Measurements from ENCODE around the gene MARCHF4. TPM values are rescaled to one million over a fixed set of nuclear protein-coding genes. Genes with fewer than 3 reads are reported as not detected.
A peak's percentile ranks its signal among the peaks of the same experiment; 100 is the strongest.

MARCHF4 gene
- total RNA-seq, 1 experiment from 2014 or later = 1.9 TPM

- CTCF ChIA-PET = no interaction called here
- H3K4me1 ChIP-seq (ENCODE audit: insufficient read depth, low read length) = peaks cover 11% of the 10 kb centered on the region
- BruUV-seq (replicated peaks) = no TSS peak
- POLR2A ChIA-PET (ENCODE audit: unreplicated experiment) = no interaction called here
- intact Hi-C loops (cut with micrococcal nuclease) = no loop called here
- H3K79me2 ChIP-seq (ENCODE audit: low read length) = no peaks in the 10 kb centered on the region
- H3K27me3 ChIP-seq (ENCODE audit: low read length) = peaks cover 6% of the 10 kb centered on the region; the same call in 1 of the 2 replicates
- H3F3A ChIP-seq (ENCODE audit: low read length, unreplicated experiment) = no peaks in the 10 kb centered on the region
- H3K9me3 ChIP-seq (ENCODE audit: low read length) = no peaks in the 10 kb centered on the region
- no peak overlapping the region for H3K4me2 ChIP-seq (ENCODE audit: low read length)
- ATAC-seq (peak; percentile 74), DNase-seq (peak; percentile 78)
- H3K9me2 ChIP-seq (replicated peaks; ENCODE audit: low read length) = no peaks in the 10 kb centered on the region
- TF ChIP-seq EZH2 (IDR thresholded peaks at IDR 0.05; ENCODE audit: low read length, unreplicated experiment) (no peak), EZH2phosphoT487 (IDR thresholded peaks at IDR 0.05; ENCODE audit: borderline replicate concordance, low read length) (no peak)
- TF ChIP-seq, protein P1, sequence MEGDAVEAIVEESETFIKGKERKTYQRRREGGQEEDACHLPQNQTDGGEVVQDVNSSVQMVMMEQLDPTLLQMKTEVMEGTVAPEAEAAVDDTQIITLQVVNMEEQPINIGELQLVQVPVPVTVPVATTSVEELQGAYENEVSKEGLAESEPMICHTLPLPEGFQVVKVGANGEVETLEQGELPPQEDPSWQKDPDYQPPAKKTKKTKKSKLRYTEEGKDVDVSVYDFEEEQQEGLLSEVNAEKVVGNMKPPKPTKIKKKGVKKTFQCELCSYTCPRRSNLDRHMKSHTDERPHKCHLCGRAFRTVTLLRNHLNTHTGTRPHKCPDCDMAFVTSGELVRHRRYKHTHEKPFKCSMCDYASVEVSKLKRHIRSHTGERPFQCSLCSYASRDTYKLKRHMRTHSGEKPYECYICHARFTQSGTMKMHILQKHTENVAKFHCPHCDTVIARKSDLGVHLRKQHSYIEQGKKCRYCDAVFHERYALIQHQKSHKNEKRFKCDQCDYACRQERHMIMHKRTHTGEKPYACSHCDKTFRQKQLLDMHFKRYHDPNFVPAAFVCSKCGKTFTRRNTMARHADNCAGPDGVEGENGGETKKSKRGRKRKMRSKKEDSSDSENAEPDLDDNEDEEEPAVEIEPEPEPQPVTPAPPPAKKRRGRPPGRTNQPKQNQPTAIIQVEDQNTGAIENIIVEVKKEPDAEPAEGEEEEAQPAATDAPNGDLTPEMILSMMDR (conservative IDR thresholded peaks at IDR 0.05; ENCODE audit: low read depth, low read length) = no peak
- H3K9ac ChIP-seq (ENCODE audit: low read length) = no peak overlapping the region
- no peak overlapping the region for H3K4me3 ChIP-seq (ENCODE audit: low read length)
- no peaks in the 10 kb centered on the region for H3K36me3 ChIP-seq (ENCODE audit: low read depth, low read length)
- H4K20me1 ChIP-seq (ENCODE audit: low read length) = no peaks in the 10 kb centered on the region
- H3K27ac ChIP-seq (ENCODE audit: low read length) = no peak overlapping the region
- H2AFZ ChIP-seq (ENCODE audit: low read length) = no peak overlapping the region
These were observed 9.6 kb downstream of the MARCHF4 start for GRCh38 chr2:216362730-216363129.

- no peaks in the 10 kb centered on the region for H3K36me3 ChIP-seq (ENCODE audit: low read depth, low read length)
- intact Hi-C loops (cut with micrococcal nuclease) = no loop called here
- no peak overlapping the region for H3K4me2 ChIP-seq (ENCODE audit: low read length)
- peaks cover 4% of the 10 kb centered on the region; the same call in 1 of the 2 replicates for H3K4me1 ChIP-seq (ENCODE audit: insufficient read depth, low read length)
- TF ChIP-seq EZH2 (IDR thresholded peaks at IDR 0.05; ENCODE audit: low read length, unreplicated experiment) (no peak), EZH2phosphoT487 (IDR thresholded peaks at IDR 0.05; ENCODE audit: borderline replicate concordance, low read length) (no peak)
- TF ChIP-seq, protein P1 (conservative IDR thresholded peaks at IDR 0.05; ENCODE audit: low read depth, low read length) = no peak
- no peaks in the 10 kb centered on the region for H3K9me2 ChIP-seq (replicated peaks; ENCODE audit: low read length)
- H3K27me3 ChIP-seq (ENCODE audit: low read length) = peaks cover 6% of the 10 kb centered on the region; the same call in 1 of the 2 replicates
- H3K4me3 ChIP-seq (ENCODE audit: low read length) = no peak overlapping the region
- H3K27ac ChIP-seq (ENCODE audit: low read length) = no peak overlapping the region
- BruUV-seq (replicated peaks) = no TSS peak
- ChIA-PET CTCF (no interaction called here), POLR2A (ENCODE audit: unreplicated experiment) (no interaction called here)
- H2AFZ ChIP-seq (ENCODE audit: low read length) = no peak overlapping the region
- no peak for DNase-seq
- no peaks in the 10 kb centered on the region for H3F3A ChIP-seq (ENCODE audit: low read length, unreplicated experiment)
- no peaks in the 10 kb centered on the region for H3K79me2 ChIP-seq (ENCODE audit: low read length)
- H3K9me3 ChIP-seq (ENCODE audit: low read length) = no peaks in the 10 kb centered on the region
- no peaks in the 10 kb centered on the region for H4K20me1 ChIP-seq (ENCODE audit: low read length)
- no peak overlapping the region for H3K9ac ChIP-seq (ENCODE audit: low read length)
- ATAC-seq = no peak
These were observed 16.6 kb downstream of the MARCHF4 start for GRCh38 chr2:216355711-216356110.

GRCh38 chr2:216354306-216354705 is 18.0 kb downstream of the MARCHF4 start:
- Histone ChIP-seq H3K79me2 (ENCODE audit: low read length) (no peaks in the 10 kb centered on the region), H3K9ac (ENCODE audit: low read length) (no peak overlapping the region), H3K27ac (ENCODE audit: low read length) (no peak overlapping the region), H3K9me3 (ENCODE audit: low read length) (no peaks in the 10 kb centered on the region), H3K27me3 (ENCODE audit: low read length) (peaks cover 6% of the 10 kb centered on the region; the same call in 1 of the 2 replicates), H3K4me1 (ENCODE audit: insufficient read depth, low read length) (peaks cover 11% of the 10 kb centered on the region), H3K4me2 (ENCODE audit: low read length) (no peak overlapping the region), H3K4me3 (ENCODE audit: low read length) (no peak overlapping the region), H2AFZ (ENCODE audit: low read length) (no peak overlapping the region), H3K9me2 (replicated peaks; ENCODE audit: low read length) (no peaks in the 10 kb centered on the region), H4K20me1 (ENCODE audit: low read length) (no peaks in the 10 kb centered on the region), H3K36me3 (ENCODE audit: low read depth, low read length) (no peaks in the 10 kb centered on the region), H3F3A (ENCODE audit: low read length, unreplicated experiment) (no peaks in the 10 kb centered on the region)
- CTCF ChIA-PET = no interaction called here
- no peak for DNase-seq
- POLR2A ChIA-PET (ENCODE audit: unreplicated experiment) = no interaction called here
- BruUV-seq (replicated peaks) = no TSS peak
- no peak for ATAC-seq
- intact Hi-C loops (cut with micrococcal nuclease) = no loop called here
- TF ChIP-seq, protein P1 (conservative IDR thresholded peaks at IDR 0.05; ENCODE audit: low read depth, low read length) = no peak
- TF ChIP-seq EZH2phosphoT487 (IDR thresholded peaks at IDR 0.05; ENCODE audit: borderline replicate concordance, low read length) (no peak), EZH2 (IDR thresholded peaks at IDR 0.05; ENCODE audit: low read length, unreplicated experiment) (no peak)

Data from PC-3 (cell line).